GM23338 (cell line): ENCODE measurements around the gene MLLT3. TPM values are rescaled to one million over a fixed set of nuclear protein-coding genes. Genes with fewer than 3 reads are reported as not detected.

ENCODE experiments used
- ATAC-seq: fragments of 200-7000 bp; cut with Tn5 transposase; 3 replicates; pipeline ENCODE4 v1.9.1; 2020
- DNase-seq: peaks from one replicate; pipeline ENCODE4 v3.0.0-alpha.2; 2015; ENCODE audit warnings: low spot score
- H2AFZ ChIP-seq: fragments of 200-600 bp; sonication (generic); 2 replicates; pipeline ENCODE4 v1.8.0; 2016; ENCODE audit warnings: antibody characterized with exemption, mild to moderate bottlenecking, moderate library complexity
- H3F3A ChIP-seq: fragments of 200-600 bp; sonication (generic); replicated peaks from 2 replicates; pipeline ENCODE4 v1.8.0; 2017; ENCODE audit warnings: antibody characterized with exemption, mixed run types, low read depth
- H3K27ac ChIP-seq: fragments of 200-600 bp; sonication (generic); 2 replicates; pipeline ENCODE4 v1.6.1; 2016; ENCODE audit warnings: low read depth
- H3K27me3 ChIP-seq: fragments of 200-600 bp; sonication (generic); 2 replicates; pipeline ENCODE4 v1.8.0; 2016; ENCODE audit warnings: mild to moderate bottlenecking, mixed run types, moderate library complexity; ENCODE audit not compliant: insufficient read depth
- H3K36me3 ChIP-seq: fragments of 200-600 bp; sonication (generic); 2 replicates; pipeline ENCODE4 v1.8.0; 2016; ENCODE audit warnings: mild to moderate bottlenecking; ENCODE audit not compliant: insufficient read depth
- H3K4me1 ChIP-seq: fragments of 200-600 bp; sonication (generic); 2 replicates; pipeline ENCODE4 v1.8.0; 2016; ENCODE audit warnings: mild to moderate bottlenecking, moderate library complexity; ENCODE audit not compliant: insufficient read depth
- H3K4me2 ChIP-seq: fragments of 200-600 bp; sonication (generic); 2 replicates; pipeline ENCODE4 v1.7.1; 2017; ENCODE audit warnings: mixed run types
- H3K4me3 ChIP-seq: fragments of 200-600 bp; sonication (generic); 2 replicates; pipeline ENCODE4 v1.6.1; 2016; ENCODE audit warnings: mixed run types
- H3K79me2 ChIP-seq: fragments of 200-600 bp; sonication (generic); replicated peaks from 2 replicates; pipeline ENCODE4 v1.8.0; 2017; ENCODE audit warnings: mild to moderate bottlenecking; ENCODE audit not compliant: insufficient read depth
- H3K9me2 ChIP-seq: fragments of 200-600 bp; sonication (generic); 2 replicates; pipeline ENCODE4 v1.8.0; 2017; ENCODE audit not compliant: insufficient read depth
- H4K20me1 ChIP-seq: fragments of 200-600 bp; sonication (generic); replicated peaks from 2 replicates; pipeline ENCODE4 v1.8.0; 2017; ENCODE audit warnings: mild to moderate bottlenecking; ENCODE audit not compliant: insufficient read depth
- H3K27ac Mint-ChIP-seq: 2 replicates; pipeline ENCODE4 v1.8.0; 2020; ENCODE audit warnings: inconsistent platforms, mild to moderate bottlenecking, moderate library complexity, mixed read lengths
- H3K27me3 Mint-ChIP-seq: 3 replicates; pipeline ENCODE4 v1.8.0; 2022; ENCODE audit warnings: low read depth, mild to moderate bottlenecking, moderate library complexity, mixed read lengths, inconsistent platforms; ENCODE audit not compliant: insufficient read depth, poor library complexity
- H3K36me3 Mint-ChIP-seq: 3 replicates; pipeline ENCODE4 v1.8.0; 2021; ENCODE audit warnings: low read depth, mild to moderate bottlenecking, inconsistent platforms, moderate library complexity, mixed read lengths
- H3K4me1 Mint-ChIP-seq: 3 replicates; pipeline ENCODE4 v1.8.0; 2020; ENCODE audit warnings: mild to moderate bottlenecking, inconsistent platforms, mixed read lengths
- H3K4me3 Mint-ChIP-seq: 3 replicates; pipeline ENCODE4 v1.8.0; 2021; ENCODE audit warnings: moderate library complexity, mild to moderate bottlenecking, inconsistent platforms, mixed read lengths
- H3K9me3 Mint-ChIP-seq: 3 replicates; pipeline ENCODE4 v1.8.0; 2020; ENCODE audit warnings: moderate library complexity, mild to moderate bottlenecking, inconsistent platforms, mixed read lengths
- CREB1 ChIP-seq: fragments of 250-450 bp; sonication (Bioruptor Pico); IDR thresholded peaks from 2 replicates; pipeline ENCODE4 v1.5.0; 2020; ENCODE audit warnings: low read depth, mild to moderate bottlenecking, moderate library complexity
- CTCF ChIP-seq, 2 experiments: fragments of 200-600 bp in 1 of 2; sonication (generic) in 1 of 2; conservative IDR thresholded peaks; 2 replicates each; pipeline versions ENCODE4 v1.5.1 to v1.6.1; 2016 to 2017; ENCODE audit warnings: antibody characterized with exemption in 2 of 2, low read depth in 2 of 2, mild to moderate bottlenecking in 2 of 2, moderate library complexity in 1 of 2
- EZH2 ChIP-seq: fragments of 200-600 bp; sonication (generic); IDR thresholded peaks from one replicate; pipeline ENCODE4 v1.8.0; 2017; ENCODE audit warnings: antibody characterized with exemption, mild to moderate bottlenecking, low read depth; ENCODE audit not compliant: unreplicated experiment
- EZH2phosphoT487 ChIP-seq: fragments of 200-600 bp; sonication (generic); IDR thresholded peaks from one replicate; pipeline ENCODE4 v1.8.1; 2018; ENCODE audit warnings: antibody characterized with exemption; ENCODE audit not compliant: unreplicated experiment
- JUNB ChIP-seq: IDR thresholded peaks from one replicate; pipeline ENCODE4 v1.6.1; 2016; ENCODE audit warnings: antibody characterized with exemption; ENCODE audit not compliant: unreplicated experiment
- NANOG ChIP-seq: IDR thresholded peaks from 2 replicates; pipeline ENCODE4 v1.6.1; 2016; ENCODE audit warnings: antibody characterized with exemption, borderline replicate concordance
- POLR2AphosphoS5 ChIP-seq: IDR thresholded peaks from 2 replicates; pipeline ENCODE4 v1.6.1; 2016; ENCODE audit warnings: antibody characterized with exemption, low read depth
- REST ChIP-seq: IDR thresholded peaks from one replicate; pipeline ENCODE4 v1.6.1; 2018; ENCODE audit warnings: antibody characterized with exemption; ENCODE audit not compliant: unreplicated experiment
- STAT1 ChIP-seq: IDR thresholded peaks from one replicate; pipeline ENCODE4 v1.6.1; 2016; ENCODE audit warnings: antibody characterized with exemption; ENCODE audit not compliant: unreplicated experiment
- ZNF114 ChIP-seq: fragments of 250-450 bp; sonication (Bioruptor Pico); IDR thresholded peaks from 2 replicates; pipeline ENCODE4 v1.5.0; 2020; ENCODE audit warnings: mild to moderate bottlenecking, moderate library complexity
- ZNF331 ChIP-seq: fragments of 250-450 bp; sonication (Bioruptor Pico); IDR thresholded peaks from 2 replicates; pipeline ENCODE4 v1.5.0; 2020; ENCODE audit warnings: low read depth, mild to moderate bottlenecking, moderate library complexity
- polyA plus RNA-seq: library from polyadenylated mRNA; unstranded; fragments of >200 nt; fragmentation: Nextera tagmentation; extraction: Ambion mirVana; gene quantifications from 2 replicates; pipeline ENCODE4 v1.2.1, GENCODE V29; 2016
- total RNA-seq: library from RNA; depleted of rRNA; stranded (reverse); fragments of >200 nt; shearing (Covaris generic); gene quantifications from 2 replicates; pipeline ENCODE4 v1.2.3, GENCODE V29; 2014
- TF ChIP-seq, protein P1 (sequence below): fragments of 250-450 bp; sonication (Bioruptor Pico); IDR thresholded peaks from 2 replicates; pipeline ENCODE4 v1.5.0; 2020; ENCODE audit warnings: mild to moderate bottlenecking, moderate library complexity
- TF ChIP-seq, protein P2 (sequence below): IDR thresholded peaks from 2 replicates; pipeline ENCODE4 v1.6.1; 2016; ENCODE audit warnings: antibody characterized with exemption

Gene MLLT3
- total and polyA plus RNA-seq, 2 experiments from 2014 or later, result 7.5 to 9.5 TPM

DNA sequence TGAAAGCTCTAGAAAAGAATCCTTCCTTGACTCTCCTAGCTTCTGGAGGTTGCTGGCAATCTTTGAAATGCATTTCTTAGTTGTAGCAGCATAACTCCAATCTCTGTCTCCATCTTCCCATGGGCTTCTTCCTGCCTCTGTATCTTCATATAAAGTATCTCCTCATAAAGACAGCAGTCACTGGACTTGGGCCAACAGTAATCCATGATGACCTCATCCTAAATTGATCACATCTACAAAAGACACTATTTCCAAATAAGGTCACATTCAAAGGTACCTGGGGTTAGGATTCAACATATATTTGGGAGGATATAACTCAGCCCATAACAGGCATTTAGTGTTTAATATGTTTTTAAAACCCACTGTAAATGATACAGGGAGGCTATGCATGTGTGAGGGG, 123.3 kb downstream of the MLLT3 start:
- no peaks in the 10 kb centered on the region for H4K20me1 ChIP-seq
- ATAC-seq (no peak), DNase-seq (no peak)
- no peaks in the 10 kb centered on the region for H3K79me2 ChIP-seq
- Mint-ChIP-seq H3K4me1 (peaks cover 6% of the 10 kb centered on the region; the same call in 2 of the 3 replicates), H3K27ac (no peak overlapping the region), H3K9me3 (no peaks in the 10 kb centered on the region), H3K4me3 (no peak overlapping the region), H3K27me3 (no peaks in the 10 kb centered on the region), H3K36me3 (no peaks in the 10 kb centered on the region)
- no peak overlapping the region for H3K4me2 ChIP-seq
- no peaks in the 10 kb centered on the region for H3K36me3 ChIP-seq
- H3K9me2 ChIP-seq, result no peaks in the 10 kb centered on the region
- H3K4me1 ChIP-seq, result no peaks in the 10 kb centered on the region
- no peaks in the 10 kb centered on the region for H3K27me3 ChIP-seq
- no peak overlapping the region for H2AFZ ChIP-seq
- H3F3A ChIP-seq, result no peaks in the 10 kb centered on the region
- TF ChIP-seq CREB1 (no peak), ZNF114 (no peak), NANOG (no peak), ZNF331 (CRISPR knock-in tag) (no peak), CTCF (conservative IDR thresholded peaks at IDR 0.05; ENCODE audit: low read depth in 2 of 2) (no peak), POLR2AphosphoS5 (no peak), EZH2 (no peak), STAT1 (no peak), REST (no peak), EZH2phosphoT487 (no peak), JUNB (no peak)
- TF ChIP-seq, protein P1, sequence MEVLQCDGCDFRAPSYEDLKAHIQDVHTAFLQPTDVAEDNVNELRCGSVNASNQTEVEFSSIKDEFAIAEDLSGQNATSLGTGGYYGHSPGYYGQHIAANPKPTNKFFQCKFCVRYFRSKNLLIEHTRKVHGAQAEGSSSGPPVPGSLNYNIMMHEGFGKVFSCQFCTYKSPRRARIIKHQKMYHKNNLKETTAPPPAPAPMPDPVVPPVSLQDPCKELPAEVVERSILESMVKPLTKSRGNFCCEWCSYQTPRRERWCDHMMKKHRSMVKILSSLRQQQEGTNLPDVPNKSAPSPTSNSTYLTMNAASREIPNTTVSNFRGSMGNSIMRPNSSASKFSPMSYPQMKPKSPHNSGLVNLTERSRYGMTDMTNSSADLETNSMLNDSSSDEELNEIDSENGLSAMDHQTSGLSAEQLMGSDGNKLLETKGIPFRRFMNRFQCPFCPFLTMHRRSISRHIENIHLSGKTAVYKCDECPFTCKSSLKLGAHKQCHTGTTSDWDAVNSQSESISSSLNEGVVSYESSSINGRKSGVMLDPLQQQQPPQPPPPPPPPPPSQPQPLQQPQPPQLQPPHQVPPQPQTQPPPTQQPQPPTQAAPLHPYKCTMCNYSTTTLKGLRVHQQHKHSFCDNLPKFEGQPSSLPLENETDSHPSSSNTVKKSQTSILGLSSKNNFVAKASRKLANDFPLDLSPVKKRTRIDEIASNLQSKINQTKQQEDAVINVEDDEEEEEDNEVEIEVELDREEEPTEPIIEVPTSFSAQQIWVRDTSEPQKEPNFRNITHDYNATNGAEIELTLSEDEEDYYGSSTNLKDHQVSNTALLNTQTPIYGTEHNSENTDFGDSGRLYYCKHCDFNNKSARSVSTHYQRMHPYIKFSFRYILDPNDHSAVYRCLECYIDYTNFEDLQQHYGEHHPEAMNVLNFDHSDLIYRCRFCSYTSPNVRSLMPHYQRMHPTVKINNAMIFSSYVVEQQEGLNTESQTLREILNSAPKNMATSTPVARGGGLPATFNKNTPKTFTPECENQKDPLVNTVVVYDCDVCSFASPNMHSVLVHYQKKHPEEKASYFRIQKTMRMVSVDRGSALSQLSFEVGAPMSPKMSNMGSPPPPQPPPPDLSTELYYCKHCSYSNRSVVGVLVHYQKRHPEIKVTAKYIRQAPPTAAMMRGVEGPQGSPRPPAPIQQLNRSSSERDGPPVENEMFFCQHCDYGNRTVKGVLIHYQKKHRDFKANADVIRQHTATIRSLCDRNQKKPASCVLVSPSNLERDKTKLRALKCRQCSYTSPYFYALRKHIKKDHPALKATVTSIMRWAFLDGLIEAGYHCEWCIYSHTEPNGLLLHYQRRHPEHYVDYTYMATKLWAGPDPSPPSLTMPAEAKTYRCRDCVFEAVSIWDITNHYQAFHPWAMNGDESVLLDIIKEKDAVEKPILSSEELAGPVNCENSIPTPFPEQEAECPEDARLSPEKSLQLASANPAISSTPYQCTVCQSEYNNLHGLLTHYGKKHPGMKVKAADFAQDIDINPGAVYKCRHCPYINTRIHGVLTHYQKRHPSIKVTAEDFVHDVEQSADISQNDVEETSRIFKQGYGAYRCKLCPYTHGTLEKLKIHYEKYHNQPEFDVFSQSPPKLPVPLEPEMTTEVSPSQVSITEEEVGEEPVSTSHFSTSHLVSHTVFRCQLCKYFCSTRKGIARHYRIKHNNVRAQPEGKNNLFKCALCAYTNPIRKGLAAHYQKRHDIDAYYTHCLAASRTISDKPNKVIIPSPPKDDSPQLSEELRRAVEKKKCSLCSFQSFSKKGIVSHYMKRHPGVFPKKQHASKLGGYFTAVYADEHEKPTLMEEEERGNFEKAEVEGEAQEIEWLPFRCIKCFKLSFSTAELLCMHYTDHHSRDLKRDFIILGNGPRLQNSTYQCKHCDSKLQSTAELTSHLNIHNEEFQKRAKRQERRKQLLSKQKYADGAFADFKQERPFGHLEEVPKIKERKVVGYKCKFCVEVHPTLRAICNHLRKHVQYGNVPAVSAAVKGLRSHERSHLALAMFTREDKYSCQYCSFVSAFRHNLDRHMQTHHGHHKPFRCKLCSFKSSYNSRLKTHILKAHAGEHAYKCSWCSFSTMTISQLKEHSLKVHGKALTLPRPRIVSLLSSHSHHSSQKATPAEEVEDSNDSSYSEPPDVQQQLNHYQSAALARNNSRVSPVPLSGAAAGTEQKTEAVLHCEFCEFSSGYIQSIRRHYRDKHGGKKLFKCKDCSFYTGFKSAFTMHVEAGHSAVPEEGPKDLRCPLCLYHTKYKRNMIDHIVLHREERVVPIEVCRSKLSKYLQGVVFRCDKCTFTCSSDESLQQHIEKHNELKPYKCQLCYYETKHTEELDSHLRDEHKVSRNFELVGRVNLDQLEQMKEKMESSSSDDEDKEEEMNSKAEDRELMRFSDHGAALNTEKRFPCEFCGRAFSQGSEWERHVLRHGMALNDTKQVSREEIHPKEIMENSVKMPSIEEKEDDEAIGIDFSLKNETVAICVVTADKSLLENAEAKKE, result no peak
- TF ChIP-seq, protein P2, sequence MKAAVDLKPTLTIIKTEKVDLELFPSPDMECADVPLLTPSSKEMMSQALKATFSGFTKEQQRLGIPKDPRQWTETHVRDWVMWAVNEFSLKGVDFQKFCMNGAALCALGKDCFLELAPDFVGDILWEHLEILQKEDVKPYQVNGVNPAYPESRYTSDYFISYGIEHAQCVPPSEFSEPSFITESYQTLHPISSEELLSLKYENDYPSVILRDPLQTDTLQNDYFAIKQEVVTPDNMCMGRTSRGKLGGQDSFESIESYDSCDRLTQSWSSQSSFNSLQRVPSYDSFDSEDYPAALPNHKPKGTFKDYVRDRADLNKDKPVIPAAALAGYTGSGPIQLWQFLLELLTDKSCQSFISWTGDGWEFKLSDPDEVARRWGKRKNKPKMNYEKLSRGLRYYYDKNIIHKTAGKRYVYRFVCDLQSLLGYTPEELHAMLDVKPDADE, result no peak
- no peak overlapping the region for H3K4me3 ChIP-seq
- no peak overlapping the region for H3K27ac ChIP-seq
